Thoracic aorta (tissue), 2 donors: ENCODE data around the gene SPO11. TPM values are rescaled to one million over a fixed set of nuclear protein-coding genes. Genes with fewer than 3 reads are reported as not detected.

Source experiments
- ATAC-seq: fragments of 150-250 bp; one replicate; pipeline ENCODE4 v1.8.0; 2017; ENCODE audit warnings: low read depth; ENCODE audit not compliant: insufficient number of reproducible peaks, low FRiP score
- DNase-seq: peaks from one replicate; pipeline ENCODE4 v3.0.0-alpha.2; 2020; ENCODE audit warnings: low spot score
- H3K27ac ChIP-seq, 2 donors: fragments of 200-600 bp; sonication (generic); 1 replicate in 1 of 2; 2 replicates in 1 of 2; pipeline ENCODE4 v1.5.1; 2016; ENCODE audit warnings: mild to moderate bottlenecking in 2 of 2, moderate library complexity in 2 of 2
- H3K27me3 ChIP-seq: fragments of 200-600 bp; sonication (generic); replicated peaks from 2 replicates; pipeline ENCODE4 v1.6.0; 2016; ENCODE audit warnings: mild to moderate bottlenecking; ENCODE audit not compliant: insufficient read depth
- H3K36me3 ChIP-seq: fragments of 200-600 bp; sonication (generic); one replicate; pipeline ENCODE4 v1.5.1; 2016
- H3K4me1 ChIP-seq, 2 donors: fragments of 200-600 bp; sonication (generic); 1 replicate in 1 of 2; 2 replicates in 1 of 2; pipeline versions ENCODE4 v1.5.1 to v1.6.0; 2016; ENCODE audit warnings: low read depth in 2 of 2, mild to moderate bottlenecking in 1 of 2; ENCODE audit not compliant: control insufficient read depth in 1 of 2
- H3K4me3 ChIP-seq: fragments of 200-600 bp; sonication (generic); 2 replicates; pipeline ENCODE4 v1.5.1; 2016; ENCODE audit warnings: mild to moderate bottlenecking
- H3K9me3 ChIP-seq: fragments of 200-600 bp; sonication (generic); 2 replicates; pipeline ENCODE4 v1.5.1; 2016
- CTCF ChIP-seq: fragments of 200-600 bp; sonication (generic); IDR thresholded peaks from one replicate; pipeline ENCODE4 v1.5.1; 2019; ENCODE audit warnings: antibody characterized with exemption
- total RNA-seq, 2 donors: library from RNA; depleted of rRNA; stranded (reverse); fragments of >200 nt; gene quantifications; one replicate each; pipeline versions ENCODE4 v1.1.0 to v1.2.3, GENCODE V29; 2016

The SPO11 gene
- total RNA-seq, 2 donors from 2014 or later = not detected

- peak; percentile 57 for ATAC-seq
- H3K4me1 ChIP-seq = peaks cover 12 to 28% of the 10 kb centered on the region in 2 donors
Measured at GRCh38 chr20:57388953-57389694, 59.5 kb downstream of the SPO11 start.

GRCh38 chr20:57389695-57390603, 60.3 kb downstream of the SPO11 start:
- Histone ChIP-seq H3K4me1 (peaks cover 16 to 36% of the 10 kb centered on the region in 2 donors), H3K36me3 (no peaks in the 10 kb centered on the region), H3K27me3 (no peaks in the 10 kb centered on the region), H3K4me3 (peak overlapping the region; percentile 59), H3K9me3 (no peaks in the 10 kb centered on the region), H3K27ac (peak overlapping the region; percentile 1 to 65)
- ATAC-seq (no peak), DNase-seq (no peak)
- TF ChIP-seq CTCF = no peak

More at GRCh38 chr20:57388953-57389694, 59.5 kb downstream of the SPO11 start:
- peak overlapping the region; percentile 1 to 65 for H3K27ac ChIP-seq
- TF ChIP-seq CTCF = peak; percentile 38
- H3K4me3 ChIP-seq = peak overlapping the region; percentile 59
- H3K9me3 ChIP-seq = no peaks in the 10 kb centered on the region
- no peak for DNase-seq
- no peaks in the 10 kb centered on the region for H3K36me3 ChIP-seq
- no peaks in the 10 kb centered on the region for H3K27me3 ChIP-seq

GRCh38 chr20:57390604-57391438, 61.2 kb downstream of the SPO11 start, which contains the start of gene RBM38:
TSS of gene RBM38 (plus strand) at chr20:57391396. CDS start at chr20:57391582, 186 bp downstream.
- no peak for DNase-seq
- no peak for TF ChIP-seq CTCF
- Histone ChIP-seq H3K4me1 (peaks cover 21 to 45% of the 10 kb centered on the region in 2 donors), H3K27ac (peak within 1 kb of the TSS; percentile 68 to 71), H3K36me3 (no peaks in the 10 kb centered on the region), H3K9me3 (no peaks in the 10 kb centered on the region), H3K4me3 (peak within 1 kb of the TSS; percentile 84), H3K27me3 (no peaks in the 10 kb centered on the region)
- peak; percentile 49 for ATAC-seq

- DNase-seq = no peak
- TF ChIP-seq CTCF = no peak
- Histone ChIP-seq H3K4me1 (peaks cover 27 to 53% of the 10 kb centered on the region in 2 donors), H3K27me3 (no peaks in the 10 kb centered on the region), H3K27ac (peak overlapping the region; percentile 68 to 71), H3K9me3 (no peaks in the 10 kb centered on the region), H3K4me3 (peak overlapping the region; percentile 84), H3K36me3 (no peaks in the 10 kb centered on the region)
- ATAC-seq = no peak
Measured at GRCh38 chr20:57391439-57392301, 62.1 kb downstream of the SPO11 start.
